CD4-positive, alpha-beta T cell (primary cell): ENCODE data around the gene DECR2. TPM values are rescaled to one million over a fixed set of nuclear protein-coding genes. Genes with fewer than 3 reads are reported as not detected.

Source experiments
- ATAC-seq: fragments of 200-7000 bp; cut with Tn5 transposase; one replicate; pipeline ENCODE4 v1.10.0; 2022; ENCODE audit warnings: mild to moderate bottlenecking; ENCODE audit not compliant: poor library complexity
- CTCF ChIA-PET: fragments of 350-600 bp; sonication (Branson Sonifier 250); formaldehyde crosslinking; loops from one replicate; lab custom pipeline; 2021; ENCODE audit warnings: antibody characterized with exemption, inconsistent platforms; lab: Charles Lee
- POLR2A ChIA-PET: fragments of 350-600 bp; sonication (Branson Sonifier 250); formaldehyde crosslinking; loops from one replicate; lab custom pipeline; 2021; ENCODE audit warnings: antibody characterized with exemption, inconsistent platforms; lab: Charles Lee
- DNase-seq, 14 experiments: peaks; one replicate each; pipeline ENCODE4 v3.0.0-alpha.2; 2013 to 2020; ENCODE audit warnings: mixed read lengths in 2 of 14
- H3K27ac ChIP-seq, 2 donors: one replicate each; pipeline versions ENCODE4 v1.5.1 to v1.7.0; 2013; ENCODE audit warnings: low read length in 2 of 2, low read depth in 1 of 2, mild to moderate bottlenecking in 1 of 2
- H3K27me3 ChIP-seq, 2 experiments: 1 replicate in 1 of 2; 2 replicates in 1 of 2; pipeline versions ENCODE4 v1.6.1 to v1.7.0; 2013; ENCODE audit warnings: low read length in 2 of 2, control low read depth in 1 of 2, mild to moderate bottlenecking in 1 of 2, moderate library complexity in 1 of 2; ENCODE audit not compliant: insufficient read depth in 2 of 2, control insufficient read depth in 1 of 2
- H3K36me3 ChIP-seq: one replicate; pipeline ENCODE4 v1.6.1; 2013; ENCODE audit warnings: low read length, control low read depth; ENCODE audit not compliant: insufficient read depth
- H3K4me1 ChIP-seq: one replicate; pipeline ENCODE4 v1.6.1; 2013; ENCODE audit warnings: low read length, control low read depth; ENCODE audit not compliant: insufficient read depth
- H3K4me3 ChIP-seq: one replicate; pipeline ENCODE4 v1.5.1; 2013; ENCODE audit warnings: mild to moderate bottlenecking, low read length, moderate library complexity
- H3K9me3 ChIP-seq, 2 experiments: 1 replicate in 1 of 2; 2 replicates in 1 of 2; pipeline versions ENCODE4 v1.6.1 to v1.7.0; 2013; ENCODE audit warnings: low read length in 2 of 2, mild to moderate bottlenecking in 2 of 2, control low read depth in 1 of 2, moderate library complexity in 1 of 2; ENCODE audit not compliant: control insufficient read depth in 1 of 2, insufficient read depth in 1 of 2
- H3K27ac Mint-ChIP-seq: one replicate; pipeline ENCODE4 v1.8.0; 2020; ENCODE audit warnings: mixed read lengths
- H3K27me3 Mint-ChIP-seq: one replicate; pipeline ENCODE4 v1.8.0; 2021; ENCODE audit warnings: mixed read lengths
- H3K36me3 Mint-ChIP-seq: one replicate; pipeline ENCODE4 v1.8.0; 2021; ENCODE audit warnings: low read depth, mixed read lengths
- H3K4me1 Mint-ChIP-seq: one replicate; pipeline ENCODE4 v1.8.0; 2021; ENCODE audit warnings: low read depth, mixed read lengths
- H3K4me3 Mint-ChIP-seq: one replicate; pipeline ENCODE4 v1.8.0; 2020; ENCODE audit warnings: mild to moderate bottlenecking, mixed read lengths
- H3K9me3 Mint-ChIP-seq: one replicate; pipeline ENCODE4 v1.8.0; 2020; ENCODE audit warnings: mixed read lengths
- intact Hi-C, 2 experiments: fragments of 100-400 bp; cut with DNase I in 1 of 2; cut with micrococcal nuclease in 1 of 2; formaldehyde crosslinking; loops; one replicate each; pipeline versions ENCODE4 v1.15.1 to v1.9.0; 2023 to 2025; cut with DNase I, micrococcal nuclease
- total RNA-seq, 174 experiments: library from RNA in 2 of 174; stranded (reverse) in 2 of 174; gene quantifications; one replicate each; pipeline ENCODE4 v1.2.3 and lab custom pipeline; 2021 to 2026
- TF ChIP-seq, protein P1 (sequence below): fragments of 200-600 bp; IDR thresholded peaks from one replicate; pipeline ENCODE4 v1.8.0; 2022; ENCODE audit warnings: antibody characterized with exemption, mild to moderate bottlenecking

DECR2 gene
- total RNA-seq, 2 experiments from 2014 or later: 5.7 to 7.0 TPM

DNA sequence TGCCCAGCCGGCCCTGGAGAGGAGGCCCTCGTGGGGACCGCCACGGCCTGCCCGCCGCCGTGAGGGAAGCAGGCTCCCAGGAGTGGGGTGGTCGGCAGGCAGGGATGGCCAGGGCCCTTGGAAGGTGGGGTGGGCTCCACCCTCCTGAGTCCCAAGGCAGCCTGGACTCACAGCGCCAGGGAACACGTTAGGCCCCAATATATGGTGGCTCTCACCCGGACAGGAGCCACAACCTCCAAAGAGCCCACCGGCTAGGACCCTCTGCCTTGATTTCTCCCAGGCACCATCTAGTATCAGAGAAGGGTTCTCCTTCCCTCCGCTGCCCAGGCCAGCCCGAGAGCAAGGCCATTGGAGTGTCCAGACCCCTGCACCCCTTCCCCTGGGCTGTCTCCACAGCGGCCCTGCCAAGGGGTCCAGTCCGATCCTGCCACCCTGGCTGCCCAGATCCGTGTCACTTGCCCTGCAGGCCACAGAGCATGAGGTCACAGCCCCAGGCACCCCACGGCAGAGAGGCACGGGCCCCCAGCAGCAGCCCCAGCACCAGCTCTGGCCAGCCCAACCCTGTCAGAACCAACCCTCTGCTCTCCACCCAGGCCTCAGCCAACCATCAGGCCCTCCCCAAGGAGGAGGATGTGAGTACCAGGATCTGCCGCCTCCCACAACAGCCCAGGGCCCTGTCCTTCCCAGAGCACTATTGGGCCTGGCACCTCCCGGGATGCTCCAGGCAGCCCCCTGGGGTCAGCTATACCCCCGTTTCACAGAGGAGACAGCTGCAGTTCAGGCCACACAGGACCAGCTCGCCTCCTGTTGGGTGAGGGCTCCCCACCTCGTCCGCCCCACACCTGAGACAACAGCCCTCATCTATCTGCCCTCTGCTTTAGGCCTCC is 48.0 kb upstream of the DECR2 start:
- peaks cover 69% of the 10 kb centered on the region for H3K4me1 ChIP-seq
- H3K27ac ChIP-seq: peak overlapping the region; percentile 35 to 50
- intact Hi-C loops: loop anchor here (1.0 to 5.0 kb wide), 9 partner anchors 29 to 215 kb away; partner anchors contain the start of genes DECR2 (in 2 of the 2), RAB11FIP3 (in 2 of the 2), FAM234A (in 1 of the 2) and NPRL3 (in 1 of the 2)
- H3K36me3 ChIP-seq: peaks cover 8% of the 10 kb centered on the region
- H3K27me3 ChIP-seq: no peaks in the 10 kb centered on the region
- peak in 3 of 14 experiments; percentile 42 to 61 (median 45) for DNase-seq
- Mint-ChIP-seq H3K4me1 (peaks cover 52% of the 10 kb centered on the region), H3K4me3 (peak overlapping the region; percentile 89), H3K27ac (peak overlapping the region; percentile 91), H3K27me3 (no peaks in the 10 kb centered on the region), H3K36me3 (peaks cover 9% of the 10 kb centered on the region), H3K9me3 (no peaks in the 10 kb centered on the region)
- no peaks in the 10 kb centered on the region for H3K9me3 ChIP-seq
- TF ChIP-seq, protein P1, sequence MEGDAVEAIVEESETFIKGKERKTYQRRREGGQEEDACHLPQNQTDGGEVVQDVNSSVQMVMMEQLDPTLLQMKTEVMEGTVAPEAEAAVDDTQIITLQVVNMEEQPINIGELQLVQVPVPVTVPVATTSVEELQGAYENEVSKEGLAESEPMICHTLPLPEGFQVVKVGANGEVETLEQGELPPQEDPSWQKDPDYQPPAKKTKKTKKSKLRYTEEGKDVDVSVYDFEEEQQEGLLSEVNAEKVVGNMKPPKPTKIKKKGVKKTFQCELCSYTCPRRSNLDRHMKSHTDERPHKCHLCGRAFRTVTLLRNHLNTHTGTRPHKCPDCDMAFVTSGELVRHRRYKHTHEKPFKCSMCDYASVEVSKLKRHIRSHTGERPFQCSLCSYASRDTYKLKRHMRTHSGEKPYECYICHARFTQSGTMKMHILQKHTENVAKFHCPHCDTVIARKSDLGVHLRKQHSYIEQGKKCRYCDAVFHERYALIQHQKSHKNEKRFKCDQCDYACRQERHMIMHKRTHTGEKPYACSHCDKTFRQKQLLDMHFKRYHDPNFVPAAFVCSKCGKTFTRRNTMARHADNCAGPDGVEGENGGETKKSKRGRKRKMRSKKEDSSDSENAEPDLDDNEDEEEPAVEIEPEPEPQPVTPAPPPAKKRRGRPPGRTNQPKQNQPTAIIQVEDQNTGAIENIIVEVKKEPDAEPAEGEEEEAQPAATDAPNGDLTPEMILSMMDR: no peak
- H3K4me3 ChIP-seq: peak overlapping the region; percentile 40
- ChIA-PET POLR2A (interaction anchor here (0.5 to 3.5 kb wide), 14 partner anchors 17 to 131 kb away, joined by 3 to 19 read pairs (median 4); partner anchors contain the start of genes DECR2, FAM234A, LUC7L and MRPL28), CTCF (interaction anchor here (0.5 to 1.1 kb wide), 4 partner anchors 21 to 283 kb away, joined by 3 to 5 read pairs (median 3); partner anchors contain the start of genes FAM234A and METTL26)
- ATAC-seq: no peak

GRCh38 chr16:354291-354881 is 47.3 kb upstream of the DECR2 start:
- no peaks in the 10 kb centered on the region for H3K9me3 ChIP-seq
- intact Hi-C loops: loop anchor here (5.0 kb wide), 3 partner anchors 42 to 73 kb away; partner anchors contain the start of genes DECR2 (in 1 of the 2) and RAB11FIP3 (in 1 of the 2)
- H3K27ac ChIP-seq: peak overlapping the region; percentile 39 to 50
- CTCF ChIA-PET: no interaction called here
- peak in 2 of 14 experiments; percentile 24 to 54 for DNase-seq
- ATAC-seq: no peak
- H3K27ac Mint-ChIP-seq: peak overlapping the region; percentile 91
- peak overlapping the region; percentile 89 for H3K4me3 Mint-ChIP-seq
- H3K4me1 ChIP-seq: peaks cover 68% of the 10 kb centered on the region
- peaks cover 8% of the 10 kb centered on the region for H3K36me3 ChIP-seq
- no peaks in the 10 kb centered on the region for H3K9me3 Mint-ChIP-seq
- peak overlapping the region; percentile 40 for H3K4me3 ChIP-seq
- peaks cover 9% of the 10 kb centered on the region for H3K36me3 Mint-ChIP-seq
- H3K4me1 Mint-ChIP-seq: peaks cover 47% of the 10 kb centered on the region
- POLR2A ChIA-PET: interaction anchor here (0.9 to 3.5 kb wide), 7 partner anchors 15 to 125 kb away, joined by 5 to 19 read pairs (median 7); partner anchors contain the start of genes FAM234A, LUC7L, MRPL28 and PGAP6
- no peaks in the 10 kb centered on the region for H3K27me3 Mint-ChIP-seq
- no peaks in the 10 kb centered on the region for H3K27me3 ChIP-seq
- TF ChIP-seq, protein P1: no peak

DNA sequence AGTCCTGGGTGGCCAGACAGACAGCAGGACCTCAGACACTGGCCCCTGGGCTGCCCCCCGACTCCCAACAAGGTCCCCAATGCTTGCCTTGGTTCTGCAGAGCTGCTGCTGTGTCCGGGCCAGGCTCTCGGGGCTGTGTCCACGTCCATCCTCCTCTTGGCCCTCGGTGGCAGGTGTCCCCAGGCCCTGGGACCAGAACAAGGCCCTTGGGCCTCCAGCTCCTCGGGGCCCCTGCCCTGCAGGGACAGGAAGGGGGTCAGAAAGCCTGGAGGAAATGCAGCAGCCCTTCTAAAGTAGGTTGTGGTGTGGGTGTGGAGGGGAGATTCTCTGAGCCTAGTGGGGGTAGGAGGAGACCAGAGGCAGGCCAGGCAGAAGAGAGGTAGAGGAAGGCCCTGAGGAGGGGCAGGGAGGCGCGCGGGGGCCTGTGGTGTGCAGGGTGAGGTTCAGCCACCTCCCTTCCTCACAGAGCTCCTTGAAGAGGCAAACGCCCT is 46.7 kb upstream of the DECR2 start:
- ChIA-PET POLR2A (interaction anchor here (0.9 to 3.5 kb wide), 10 partner anchors 14 to 302 kb away, joined by 3 to 19 read pairs (median 6); partner anchors contain the start of genes DECR2, FAM234A, LUC7L and MRPL28), CTCF (no interaction called here)
- Histone ChIP-seq H3K9me3 (no peaks in the 10 kb centered on the region), H3K4me3 (peak overlapping the region; percentile 40), H3K4me1 (peaks cover 62% of the 10 kb centered on the region), H3K27me3 (no peaks in the 10 kb centered on the region), H3K27ac (peak overlapping the region; percentile 39 to 50), H3K36me3 (peaks cover 7% of the 10 kb centered on the region)
- H3K36me3 Mint-ChIP-seq: peaks cover 7% of the 10 kb centered on the region
- no peaks in the 10 kb centered on the region for H3K9me3 Mint-ChIP-seq
- no peaks in the 10 kb centered on the region for H3K27me3 Mint-ChIP-seq
- intact Hi-C loops: loop anchor here (5.0 kb wide), 3 partner anchors 43 to 72 kb away; partner anchors contain the start of genes DECR2 (in 1 of the 2) and RAB11FIP3 (in 1 of the 2)
- peak overlapping the region; percentile 91 for H3K27ac Mint-ChIP-seq
- peaks cover 41% of the 10 kb centered on the region for H3K4me1 Mint-ChIP-seq
- H3K4me3 Mint-ChIP-seq: peak overlapping the region; percentile 89
- TF ChIP-seq, protein P1: no peak
- ATAC-seq: no peak
- DNase-seq: peak in 11 of 14 experiments; percentile 22 to 84 (median 42)
